Liver (tissue), 9 donors: Measurements from ENCODE around the gene ACTL7B. TPM values are rescaled to one million over a fixed set of nuclear protein-coding genes. Genes with fewer than 3 reads are reported as not detected.

Experiments
- DNase-seq: peaks from one replicate; pipeline ENCODE4 v3.0.0-alpha.2; 2017; ENCODE audit warnings: low spot score
- H3K27ac ChIP-seq, 2 donors: one replicate each; pipeline ENCODE4 v1.7.0; 2013; ENCODE audit warnings: inconsistent platforms in 2 of 2, low read length in 2 of 2, control low read depth in 1 of 2, low read depth in 1 of 2, mild to moderate bottlenecking in 1 of 2
- H3K27me3 ChIP-seq, 4 donors: one replicate each; pipeline versions ENCODE4 v1.6.1 to v1.7.0; 2013; ENCODE audit warnings: low read length in 3 of 4, inconsistent platforms in 1 of 4, mild to moderate bottlenecking in 1 of 4, moderate library complexity in 1 of 4; ENCODE audit not compliant: control insufficient read depth in 4 of 4, insufficient read depth in 4 of 4
- H3K36me3 ChIP-seq, 4 donors: one replicate each; pipeline versions ENCODE4 v1.6.1 to v1.7.0; 2013; ENCODE audit warnings: low read length in 3 of 4, mild to moderate bottlenecking in 3 of 4, low read depth in 1 of 4, moderate library complexity in 1 of 4; ENCODE audit not compliant: control insufficient read depth in 4 of 4, insufficient read depth in 3 of 4
- H3K4me1 ChIP-seq, 4 donors: one replicate each; pipeline versions ENCODE4 v1.6.1 to v1.7.0; 2013; ENCODE audit warnings: low read length in 3 of 4, mild to moderate bottlenecking in 3 of 4, moderate library complexity in 1 of 4; ENCODE audit not compliant: control insufficient read depth in 4 of 4, insufficient read depth in 4 of 4
- H3K4me3 ChIP-seq, 3 donors: one replicate each; pipeline versions ENCODE4 v1.6.1 to v1.7.0; 2013; ENCODE audit warnings: low read length in 3 of 3, control low read depth in 1 of 3, low read depth in 1 of 3, mild to moderate bottlenecking in 1 of 3
- H3K9ac ChIP-seq, 2 donors: one replicate each; pipeline ENCODE4 v1.7.0; 2013; ENCODE audit warnings: low read length in 2 of 2, mild to moderate bottlenecking in 2 of 2, moderate library complexity in 2 of 2, control low read depth in 1 of 2, low read depth in 1 of 2
- H3K9me3 ChIP-seq, 4 donors: one replicate each; pipeline versions ENCODE4 v1.6.1 to v1.7.0; 2013; ENCODE audit warnings: low read length in 3 of 4; ENCODE audit not compliant: control insufficient read depth in 4 of 4
- ATF3 ChIP-seq: IDR thresholded peaks from 2 replicates; pipeline ENCODE4 v1.6.1; 2016; ENCODE audit warnings: antibody characterized with exemption
- CTCF ChIP-seq: fragments of 150-350 bp; IDR thresholded peaks from 2 replicates; pipeline ENCODE4 v1.5.1; 2017; ENCODE audit warnings: improper control_type of control experiment, low read depth, low read length; ENCODE audit not compliant: missing input control
- FOXA1 ChIP-seq: IDR thresholded peaks from 2 replicates; pipeline ENCODE4 v1.6.1; 2016; ENCODE audit warnings: antibody characterized with exemption
- FOXA2 ChIP-seq: IDR thresholded peaks from 2 replicates; pipeline ENCODE4 v1.6.1; 2016; ENCODE audit warnings: antibody characterized with exemption
- HNF4A ChIP-seq, 2 donors: conservative IDR thresholded peaks; 2 replicates each; pipeline ENCODE4 v1.6.1; 2016; ENCODE audit warnings: antibody characterized with exemption in 2 of 2, mild to moderate bottlenecking in 2 of 2
- MAX ChIP-seq: IDR thresholded peaks from 2 replicates; pipeline ENCODE4 v1.6.1; 2016; ENCODE audit warnings: antibody characterized with exemption
- NR2F2 ChIP-seq: IDR thresholded peaks from 2 replicates; pipeline ENCODE4 v1.6.1; 2016; ENCODE audit warnings: antibody characterized with exemption
- RAD21 ChIP-seq, 2 donors: IDR thresholded peaks; 2 replicates each; pipeline ENCODE4 v1.6.1; 2016; ENCODE audit warnings: antibody characterized with exemption in 2 of 2, mild to moderate bottlenecking in 2 of 2
- REST ChIP-seq: IDR thresholded peaks from 2 replicates; pipeline ENCODE4 v1.6.1; 2016; ENCODE audit warnings: antibody characterized with exemption, mild to moderate bottlenecking
- RXRA ChIP-seq, 2 donors: IDR thresholded peaks; 2 replicates each; pipeline ENCODE4 v1.6.1; 2017 to 2018; ENCODE audit warnings: antibody characterized with exemption in 2 of 2, mild to moderate bottlenecking in 1 of 2
- TAF1 ChIP-seq: conservative IDR thresholded peaks from 2 replicates; pipeline ENCODE4 v1.6.1; 2016; ENCODE audit warnings: antibody characterized with exemption, mild to moderate bottlenecking
- ZBTB33 ChIP-seq: IDR thresholded peaks from 2 replicates; pipeline ENCODE4 v1.6.1; 2016; ENCODE audit warnings: antibody characterized with exemption
- WGBS: extraction: QIAGEN DNeasy Blood & Tissue Kit; methylation state at CpG from one replicate; pipeline ENCODE4 v1.1.7; 2013; 5-methylcytosine and 5-hydroxymethylcytosine counted together
- polyA plus RNA-seq, 2 donors: library from polyadenylated mRNA; stranded (reverse) in 1 of 2; unstranded in 1 of 2; fragments of 200-250 nt in 1 of 2; fragments of >200 nt in 1 of 2; fragmentation: Nextera tagmentation in 1 of 2; extraction: Ambion mirVana in 1 of 2; gene quantifications; one replicate each; pipeline versions ENCODE4 v1.2.1 to v1.2.3, GENCODE V29; 2013 to 2015
- total RNA-seq, 2 donors: library from RNA; depleted of rRNA; stranded (reverse); fragments of >200 nt; gene quantifications; one replicate each; pipeline ENCODE4 v1.2.3, GENCODE V29; 2014
- donor health status: healthy.
- donor health status: healthy.
- donor health status: healthy.
- donor health status: healthy.
- donor health status: healthy.

ACTL7B gene
- total and polyA plus RNA-seq, 4 donors, result 0.09 TPM; not detected in 3

- Histone ChIP-seq H3K27ac (no peak overlapping the region), H3K36me3 (no peaks in the 10 kb centered on the region), H3K27me3 (no peaks in the 10 kb centered on the region), H3K4me3 (no peak overlapping the region), H3K4me1 (no peaks in the 10 kb centered on the region), H3K9ac (no peak overlapping the region), H3K9me3 (no peaks in the 10 kb centered on the region)
- no peak for DNase-seq
- TF ChIP-seq ATF3 (no peak), FOXA1 (no peak), NR2F2 (no peak), TAF1 (no peak), HNF4A (conservative IDR thresholded peaks at IDR 0.05) (no peak), FOXA2 (no peak), REST (no peak), RAD21 (IDR thresholded peaks at IDR 0.05) (no peak), MAX (no peak), RXRA (IDR thresholded peaks at IDR 0.05) (no peak)
- 93% methylated on average over 3 of the region's 3 CpGs for WGBS
Observed at GRCh38 chr9:108859459-108860114, 3.8 kb upstream of the ACTL7B start.

GRCh38 chr9:108857572-108857971 lies 1.8 kb upstream of the ACTL7B start:
- Histone ChIP-seq H3K9ac (no peak overlapping the region), H3K27ac (no peak overlapping the region), H3K4me3 (no peak overlapping the region), H3K4me1 (no peaks in the 10 kb centered on the region), H3K9me3 (no peaks in the 10 kb centered on the region), H3K27me3 (no peaks in the 10 kb centered on the region), H3K36me3 (no peaks in the 10 kb centered on the region)
- DNase-seq, result no peak
- WGBS, result 86% methylated on average over 6 of the region's 6 CpGs
- no peak for TF ChIP-seq FOXA2
- TF ChIP-seq CTCF, result no peak
- TF ChIP-seq TAF1, result no peak
- TF ChIP-seq ATF3, result no peak
- no peak for TF ChIP-seq ZBTB33
- no peak for TF ChIP-seq RXRA (IDR thresholded peaks at IDR 0.05)
